HepG2 (cell line): ENCODE measurements around the gene TLNRD1. TPM values are rescaled to one million over a fixed set of nuclear protein-coding genes. Genes with fewer than 3 reads are reported as not detected.

Experiments
- ATF5 ChIP-seq: sonication (generic); formaldehyde crosslinking; IDR thresholded peaks from 2 replicates; pipeline ENCODE4 v1.4.0; 2020; ENCODE audit warnings: mild to moderate bottlenecking, low read depth, missing genetic modification reagents
- BHLHE40 ChIP-seq: IDR thresholded peaks from 2 replicates; pipeline ENCODE4 v1.6.1; 2011; ENCODE audit warnings: low read length, improper control_type of control experiment
- E2F5 ChIP-seq: sonication (generic); formaldehyde crosslinking; conservative IDR thresholded peaks from 2 replicates; pipeline ENCODE4 v1.4.0; 2020; ENCODE audit warnings: missing genetic modification reagents
- FOXP1 ChIP-seq, 2 experiments: fragments of 450-650 bp in 1 of 2; IDR thresholded peaks; 2 replicates each; pipeline ENCODE4 v1.6.1; 2017 to 2018; ENCODE audit warnings: antibody characterized with exemption in 1 of 2
- HBP1 ChIP-seq: IDR thresholded peaks from 2 replicates; pipeline ENCODE4 v1.6.1; 2016; ENCODE audit warnings: low read depth, control low read depth
- HNRNPK ChIP-seq: fragments of 200-400 bp; formaldehyde crosslinking; IDR thresholded peaks from 2 replicates; pipeline ENCODE4 v1.6.1; 2018; ENCODE audit warnings: low read length, low read depth, moderate library complexity, mild to moderate bottlenecking; ENCODE audit not compliant: poor library complexity, severe bottlenecking
- KAT8 ChIP-seq: IDR thresholded peaks from 2 replicates; pipeline ENCODE4 v1.6.1; 2016; ENCODE audit warnings: missing genetic modification reagents, missing compliant biosample characterization
- NR2F6 ChIP-seq, 2 experiments: IDR thresholded peaks; 2 replicates each; pipeline ENCODE4 v1.6.1; 2016; ENCODE audit warnings: antibody characterized with exemption in 1 of 2, mild to moderate bottlenecking in 1 of 2
- NR3C1 ChIP-seq: sonication (generic); formaldehyde crosslinking; IDR thresholded peaks from 2 replicates; pipeline ENCODE4 v1.4.0; 2020; ENCODE audit warnings: missing genetic modification reagents
- PITX1 ChIP-seq: sonication (generic); formaldehyde crosslinking; IDR thresholded peaks from 2 replicates; pipeline ENCODE4 v1.5.1; 2020; ENCODE audit warnings: mild to moderate bottlenecking, missing genetic modification reagents
- RFX1 ChIP-seq: fragments of 450-650 bp; IDR thresholded peaks from 2 replicates; pipeline ENCODE4 v1.6.1; 2017
- SALL1 ChIP-seq: sonication (generic); formaldehyde crosslinking; IDR thresholded peaks from 2 replicates; pipeline ENCODE4 v1.8.0; 2022; ENCODE audit warnings: mild to moderate bottlenecking, missing genetic modification reagents
- SETDB1 ChIP-seq: sonication (generic); formaldehyde crosslinking; IDR thresholded peaks from 2 replicates; pipeline ENCODE4 v1.5.1; 2020; ENCODE audit warnings: missing genetic modification reagents, mild to moderate bottlenecking, borderline replicate concordance
- SMARCE1 ChIP-seq: fragments of 450-650 bp; IDR thresholded peaks from 2 replicates; pipeline ENCODE4 v1.6.1; 2017; ENCODE audit warnings: borderline replicate concordance
- TBX3 ChIP-seq: fragments of 450-650 bp; IDR thresholded peaks from 2 replicates; pipeline ENCODE4 v1.6.1; 2017; ENCODE audit warnings: antibody characterized with exemption, mild to moderate bottlenecking, inconsistent platforms, borderline replicate concordance
- ZBTB3 ChIP-seq: sonication (generic); formaldehyde crosslinking; IDR thresholded peaks from 2 replicates; pipeline ENCODE4 v1.4.0; 2020; ENCODE audit warnings: low read depth, mild to moderate bottlenecking, moderate library complexity, missing genetic modification reagents, borderline replicate concordance
- ZHX2 ChIP-seq, 2 experiments: sonication (generic) in 1 of 2; formaldehyde crosslinking in 1 of 2; IDR thresholded peaks; 2 replicates each; pipeline versions ENCODE4 v1.6.1 to v1.9.0; 2014 to 2022; ENCODE audit warnings: antibody characterized with exemption in 1 of 2, borderline replicate concordance in 1 of 2, inconsistent platforms in 1 of 2, low read depth in 1 of 2, missing genetic modification reagents in 1 of 2
- ZNF225 ChIP-seq: sonication (generic); formaldehyde crosslinking; IDR thresholded peaks from 2 replicates; pipeline ENCODE4 v1.4.0; 2020; ENCODE audit warnings: mild to moderate bottlenecking, missing genetic modification reagents
- ZNF30 ChIP-seq: sonication (generic); formaldehyde crosslinking; IDR thresholded peaks from 2 replicates; pipeline ENCODE4 v1.5.0; 2020; ENCODE audit warnings: mild to moderate bottlenecking, missing genetic modification reagents
- ZNF44 ChIP-seq: sonication (generic); formaldehyde crosslinking; IDR thresholded peaks from 2 replicates; pipeline ENCODE4 v1.5.1; 2020; ENCODE audit warnings: mild to moderate bottlenecking, missing genetic modification reagents
- ZNF501 ChIP-seq: sonication (generic); formaldehyde crosslinking; IDR thresholded peaks from 2 replicates; pipeline ENCODE4 v1.5.1; 2020; ENCODE audit warnings: mild to moderate bottlenecking, moderate library complexity, missing genetic modification reagents
- ZNF761 ChIP-seq: sonication (generic); formaldehyde crosslinking; conservative IDR thresholded peaks from 2 replicates; pipeline ENCODE4 v1.4.0; 2020; ENCODE audit warnings: mild to moderate bottlenecking, missing genetic modification reagents
- polyA plus RNA-seq, 8 experiments: library from polyadenylated mRNA; depleted of rRNA in 3 of 8; stranded (reverse) in 7 of 8; unstranded in 1 of 8; fragments of >200 nt; fragmentation: Illumina TruSeq in 4 of 8; extraction: Trizol in 4 of 8; gene quantifications; 2 replicates each; pipeline versions ENCODE4 v1.2.1 to v1.2.3, GENCODE V29; 2011 to 2016; ENCODE audit warnings: low read depth in 4 of 8, missing spikeins in 1 of 8, mixed read lengths in 1 of 8; ENCODE audit not compliant: insufficient read depth in 1 of 8
- total RNA-seq, 5 experiments: library from RNA; depleted of rRNA; stranded (reverse); fragments of >200 nt; fragmentation: Illumina TruSeq; extraction: Trizol; gene quantifications; 2 replicates each; pipeline ENCODE4 v1.2.3, GENCODE V29; 2016; ENCODE audit warnings: low read depth in 1 of 5

TLNRD1 gene
- total and polyA plus RNA-seq, 2 of the 13 experiments (the other 11 are each of a cell fraction or from before 2014, with no cell fraction given): 3.4 to 5.3 TPM

- TF ChIP-seq SMARCE1 (no peak), ZNF30 (CRISPR knock-in tag) (no peak), SALL1 (CRISPR knock-in tag) (peak; percentile 62), HBP1 (no peak), ATF5 (no peak), ZHX2 (IDR thresholded peaks at IDR 0.05; ENCODE audit: low read depth) (no peak), ZHX2 (CRISPR knock-in tag; IDR thresholded peaks at IDR 0.05; ENCODE audit: borderline replicate concordance) (no peak), BHLHE40 (no peak), ZNF501 (CRISPR knock-in tag) (peak; percentile 72), TBX3 (no peak), PITX1 (CRISPR knock-in tag) (no peak), ZNF44 (CRISPR knock-in tag) (no peak), ZNF225 (peak; percentile 67; the same call in 1 of the 2 replicates), ZNF761 (CRISPR knock-in tag) (no peak), HNRNPK (peak; percentile 70), E2F5 (CRISPR knock-in tag) (no peak), NR2F6 (IDR thresholded peaks at IDR 0.05) (no peak), NR2F6 (CRISPR knock-in tag; IDR thresholded peaks at IDR 0.05) (no peak), FOXP1 (IDR thresholded peaks at IDR 0.05) (no peak), FOXP1 (CRISPR knock-in tag; IDR thresholded peaks at IDR 0.05) (no peak), NR3C1 (CRISPR knock-in tag) (no peak), RFX1 (no peak), ZBTB3 (CRISPR knock-in tag) (no peak), KAT8 (CRISPR knock-in tag) (peak; percentile 87), SETDB1 (CRISPR knock-in tag) (no peak)
Measured at GRCh38 chr15:81000624-81001151, at the start of gene TLNRD1 (continued).
